Ishikawa (cell line): ENCODE results near the gene SLC9A1.

Experiments
- CEBPB ChIP-seq: IDR thresholded peaks from 2 replicates; pipeline ENCODE4 v1.6.1; 2012
- EP300 ChIP-seq: IDR thresholded peaks from 2 replicates; pipeline ENCODE4 v1.6.1; 2012; ENCODE audit warnings: borderline replicate concordance
- FOXM1 ChIP-seq: IDR thresholded peaks from 2 replicates; pipeline ENCODE4 v1.6.1; 2012; ENCODE audit warnings: low read depth, borderline replicate concordance
- ZBTB7A ChIP-seq: IDR thresholded peaks from 2 replicates; pipeline ENCODE4 v1.6.1; 2012; ENCODE audit warnings: low read depth
- TF ChIP-seq, protein P1 (sequence below): IDR thresholded peaks from 2 replicates; pipeline ENCODE4 v1.6.1; 2012

DNA sequence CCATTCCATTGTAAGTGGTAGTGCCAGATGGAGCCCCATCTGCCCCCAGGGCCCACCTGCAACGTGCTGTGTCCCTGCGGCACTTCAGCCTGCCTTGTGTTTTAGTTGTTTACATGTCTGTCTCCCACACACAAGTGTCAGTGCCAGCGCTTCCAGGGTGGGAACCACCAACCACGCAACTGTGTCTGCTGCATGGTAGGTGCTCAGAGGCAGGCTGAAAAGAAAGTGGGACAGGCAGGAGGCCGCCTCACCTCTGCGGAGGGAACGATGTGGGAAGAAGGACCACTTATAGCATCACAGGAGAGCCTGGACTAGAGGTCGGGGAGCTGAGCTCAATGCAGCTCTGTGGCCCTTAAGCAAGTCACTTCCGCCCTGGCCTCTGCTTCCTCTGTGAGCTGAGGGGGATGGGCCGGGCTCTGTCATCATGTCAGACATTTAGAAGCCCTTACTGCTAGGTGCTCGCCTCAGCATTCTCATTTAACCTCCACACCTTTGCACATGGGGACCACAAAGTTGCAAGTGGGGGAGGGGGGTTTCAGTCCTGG is 17.9 kb downstream of the SLC9A1 start:
- TF ChIP-seq ZBTB7A (no peak), EP300 (no peak), FOXM1 (no peak), CEBPB (no peak)
- TF ChIP-seq, protein P1, sequence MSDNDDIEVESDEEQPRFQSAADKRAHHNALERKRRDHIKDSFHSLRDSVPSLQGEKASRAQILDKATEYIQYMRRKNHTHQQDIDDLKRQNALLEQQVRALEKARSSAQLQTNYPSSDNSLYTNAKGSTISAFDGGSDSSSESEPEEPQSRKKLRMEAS = no peak
